NB4 (cell line): Measurements from ENCODE around the gene PTGES3.

Source experiments
- MYC ChIP-seq: IDR thresholded peaks from 2 replicates; pipeline ENCODE4 v1.6.1; 2011; ENCODE audit warnings: low read depth, low read length
- POLR2A ChIP-seq: IDR thresholded peaks from 2 replicates; pipeline ENCODE4 v1.6.1; 2011; ENCODE audit warnings: mild to moderate bottlenecking; ENCODE audit not compliant: insufficient read length; ENCODE audit errors: extremely low read depth
- TF ChIP-seq, protein P1 (sequence below): IDR thresholded peaks from one replicate; pipeline ENCODE4 v1.5.1; 2012; ENCODE audit warnings: low read depth, low read length
- TF ChIP-seq, protein P2 (sequence below): IDR thresholded peaks from 2 replicates; pipeline ENCODE4 v1.6.1; 2011; ENCODE audit warnings: low read depth, low read length

DNA sequence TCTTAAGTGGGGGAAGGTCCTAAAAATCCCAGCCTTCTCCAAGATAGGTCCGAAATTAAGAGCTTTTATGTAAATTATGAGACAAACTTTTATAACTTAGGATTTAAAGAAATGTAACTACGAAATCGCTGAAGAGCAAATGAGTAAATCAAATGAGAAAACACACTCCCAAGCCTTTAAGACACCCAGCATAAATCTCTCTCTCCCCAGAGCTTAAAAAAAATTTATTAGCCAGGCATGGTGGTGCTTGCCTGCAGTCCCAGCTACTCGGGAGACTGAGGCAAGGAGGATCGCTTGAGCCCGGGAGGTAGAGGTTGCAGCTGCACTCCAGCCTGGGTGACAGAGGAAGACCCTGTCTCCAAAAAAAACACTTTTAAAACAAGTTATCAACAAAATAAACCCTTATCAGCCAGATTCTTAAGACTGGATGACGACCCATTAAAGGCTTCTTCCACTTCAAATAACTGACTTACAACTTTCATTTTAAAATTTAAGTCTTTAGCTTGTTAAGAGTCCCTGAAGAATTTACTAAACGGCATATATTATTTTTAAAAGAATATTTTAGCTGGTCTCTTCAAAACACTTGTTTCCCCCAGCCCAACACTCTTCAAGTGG is 3.2 kb downstream of the PTGES3 start:
- TF ChIP-seq POLR2A, result no peak
- TF ChIP-seq, protein P1, sequence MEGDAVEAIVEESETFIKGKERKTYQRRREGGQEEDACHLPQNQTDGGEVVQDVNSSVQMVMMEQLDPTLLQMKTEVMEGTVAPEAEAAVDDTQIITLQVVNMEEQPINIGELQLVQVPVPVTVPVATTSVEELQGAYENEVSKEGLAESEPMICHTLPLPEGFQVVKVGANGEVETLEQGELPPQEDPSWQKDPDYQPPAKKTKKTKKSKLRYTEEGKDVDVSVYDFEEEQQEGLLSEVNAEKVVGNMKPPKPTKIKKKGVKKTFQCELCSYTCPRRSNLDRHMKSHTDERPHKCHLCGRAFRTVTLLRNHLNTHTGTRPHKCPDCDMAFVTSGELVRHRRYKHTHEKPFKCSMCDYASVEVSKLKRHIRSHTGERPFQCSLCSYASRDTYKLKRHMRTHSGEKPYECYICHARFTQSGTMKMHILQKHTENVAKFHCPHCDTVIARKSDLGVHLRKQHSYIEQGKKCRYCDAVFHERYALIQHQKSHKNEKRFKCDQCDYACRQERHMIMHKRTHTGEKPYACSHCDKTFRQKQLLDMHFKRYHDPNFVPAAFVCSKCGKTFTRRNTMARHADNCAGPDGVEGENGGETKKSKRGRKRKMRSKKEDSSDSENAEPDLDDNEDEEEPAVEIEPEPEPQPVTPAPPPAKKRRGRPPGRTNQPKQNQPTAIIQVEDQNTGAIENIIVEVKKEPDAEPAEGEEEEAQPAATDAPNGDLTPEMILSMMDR, result no peak
- TF ChIP-seq, protein P2, sequence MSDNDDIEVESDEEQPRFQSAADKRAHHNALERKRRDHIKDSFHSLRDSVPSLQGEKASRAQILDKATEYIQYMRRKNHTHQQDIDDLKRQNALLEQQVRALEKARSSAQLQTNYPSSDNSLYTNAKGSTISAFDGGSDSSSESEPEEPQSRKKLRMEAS, result no peak
- TF ChIP-seq MYC, result no peak
